C1 segment of cervical spinal cord (tissue), 14 donors: ENCODE results near the gene MAP2K3.
"Not testable (repeated sequence)": the region's sequence is repeated elsewhere in the genome, so short reads cannot be mapped to it uniquely, and the experiment has no call there.

Experiments used
- DNase-seq, 14 donors: peaks; one replicate each; lab custom pipeline; 2025; lab: John Stamatoyannopoulos, UW

MAP2K3 gene

GRCh38 chr17:21327921-21328320 is 43.4 kb downstream of the MAP2K3 start:
- DNase-seq = not testable (repeated sequence)

GRCh38 chr17:21328778-21329177 is 44.3 kb downstream of the MAP2K3 start:
- DNase-seq = not testable (repeated sequence)

GRCh38 chr17:21330436-21331160 is 46.1 kb downstream of the MAP2K3 start:
- DNase-seq = no peak

GRCh38 chr17:21336541-21337294 is 52.2 kb downstream of the MAP2K3 start:
- DNase-seq = not testable (repeated sequence)

GRCh38 chr17:21337981-21338625 is 53.6 kb downstream of the MAP2K3 start:
- DNase-seq = not testable (repeated sequence)

- no peak for DNase-seq
Measured at GRCh38 chr17:21339011-21339410, 54.5 kb downstream of the MAP2K3 start.

- not testable (repeated sequence) for DNase-seq
Measured at GRCh38 chr17:21339571-21339970, 55.1 kb downstream of the MAP2K3 start.

- not testable (repeated sequence) for DNase-seq
Measured at GRCh38 chr17:21340407-21340806, 55.9 kb downstream of the MAP2K3 start.

- DNase-seq = not testable (repeated sequence)
Measured at GRCh38 chr17:21341279-21341678, 56.8 kb downstream of the MAP2K3 start.

- not testable (repeated sequence) for DNase-seq
Measured at GRCh38 chr17:21341925-21342540, 57.5 kb downstream of the MAP2K3 start.

GRCh38 chr17:21343061-21343949 is 58.8 kb downstream of the MAP2K3 start:
- DNase-seq = not testable (repeated sequence)

GRCh38 chr17:21344801-21345200 is 60.3 kb downstream of the MAP2K3 start:
- DNase-seq = not testable (repeated sequence)

GRCh38 chr17:21345236-21345635 is 60.7 kb downstream of the MAP2K3 start:
- no peak for DNase-seq

GRCh38 chr17:21346107-21346506 is 61.6 kb downstream of the MAP2K3 start:
- not testable (repeated sequence) for DNase-seq

GRCh38 chr17:21346651-21347250 is 62.2 kb downstream of the MAP2K3 start:
- DNase-seq = not testable (repeated sequence)

GRCh38 chr17:21347660-21348059 is 63.1 kb downstream of the MAP2K3 start:
- not testable (repeated sequence) for DNase-seq

- not testable (repeated sequence) for DNase-seq
Measured at GRCh38 chr17:21348081-21348925, 63.8 kb downstream of the MAP2K3 start.

- DNase-seq = not testable (repeated sequence)
Measured at GRCh38 chr17:21348926-21349261, 64.4 kb downstream of the MAP2K3 start.

- not testable (repeated sequence) for DNase-seq
Measured at GRCh38 chr17:21349358-21350050, 65.0 kb downstream of the MAP2K3 start.
